HUES48 (cell line): ENCODE data around the gene IQSEC1.

Experiments used
- H3K27ac ChIP-seq: one replicate; pipeline ENCODE4 v1.7.0; 2013; ENCODE audit warnings: low read depth, low read length, inconsistent platforms
- H3K27me3 ChIP-seq: 2 replicates; pipeline ENCODE4 v1.6.1; 2013; ENCODE audit warnings: mild to moderate bottlenecking, low read length; ENCODE audit not compliant: control insufficient read depth, insufficient read depth
- H3K36me3 ChIP-seq: 2 replicates; pipeline ENCODE4 v1.6.1; 2013; ENCODE audit warnings: low read length; ENCODE audit not compliant: control insufficient read depth, insufficient read depth
- H3K4me1 ChIP-seq: 2 replicates; pipeline ENCODE4 v1.6.1; 2013; ENCODE audit warnings: mild to moderate bottlenecking, low read length; ENCODE audit not compliant: control insufficient read depth, insufficient read depth
- H3K4me3 ChIP-seq: 2 replicates; pipeline ENCODE4 v1.5.1; 2013; ENCODE audit warnings: mild to moderate bottlenecking, low read depth, low read length
- H3K9ac ChIP-seq: 2 replicates; pipeline ENCODE4 v1.6.1; 2013; ENCODE audit warnings: mild to moderate bottlenecking, low read depth, low read length, moderate library complexity
- H3K9me3 ChIP-seq: 2 replicates; pipeline ENCODE4 v1.6.1; 2013; ENCODE audit warnings: low read length; ENCODE audit not compliant: control insufficient read depth, insufficient read depth

IQSEC1 gene

GRCh38 chr3:13015286-13016082, 57.7 kb downstream of the IQSEC1 start:
- no peaks in the 10 kb centered on the region for H3K27me3 ChIP-seq
- H3K4me1 ChIP-seq: peaks cover 41% of the 10 kb centered on the region
- no peaks in the 10 kb centered on the region for H3K9me3 ChIP-seq
- no peak overlapping the region for H3K9ac ChIP-seq
- H3K36me3 ChIP-seq: no peaks in the 10 kb centered on the region
- no peak overlapping the region for H3K4me3 ChIP-seq
- H3K27ac ChIP-seq: no peak overlapping the region

GRCh38 chr3:13014755-13015285, 58.4 kb downstream of the IQSEC1 start:
- Histone ChIP-seq H3K9ac (no peak overlapping the region), H3K4me3 (no peak overlapping the region), H3K4me1 (peaks cover 40% of the 10 kb centered on the region), H3K9me3 (no peaks in the 10 kb centered on the region), H3K27ac (no peak overlapping the region), H3K27me3 (no peaks in the 10 kb centered on the region), H3K36me3 (no peaks in the 10 kb centered on the region)

- Histone ChIP-seq H3K27me3 (no peaks in the 10 kb centered on the region), H3K9me3 (no peaks in the 10 kb centered on the region), H3K9ac (no peak overlapping the region), H3K27ac (no peak overlapping the region), H3K4me3 (no peak overlapping the region), H3K4me1 (peaks cover 33% of the 10 kb centered on the region), H3K36me3 (no peaks in the 10 kb centered on the region)
These were observed 59.1 kb downstream of the IQSEC1 start for GRCh38 chr3:13013994-13014754.

- H3K4me3 ChIP-seq: no peak overlapping the region
- H3K9me3 ChIP-seq: no peaks in the 10 kb centered on the region
- H3K27ac ChIP-seq: no peak overlapping the region
- H3K27me3 ChIP-seq: no peaks in the 10 kb centered on the region
- no peak overlapping the region for H3K9ac ChIP-seq
- peaks cover 27% of the 10 kb centered on the region for H3K4me1 ChIP-seq
- no peaks in the 10 kb centered on the region for H3K36me3 ChIP-seq
These were observed 59.7 kb downstream of the IQSEC1 start for GRCh38 chr3:13013566-13013965.

- no peak overlapping the region for H3K9ac ChIP-seq
- H3K9me3 ChIP-seq: no peaks in the 10 kb centered on the region
- peaks cover 23% of the 10 kb centered on the region for H3K4me1 ChIP-seq
- H3K36me3 ChIP-seq: no peaks in the 10 kb centered on the region
- H3K27me3 ChIP-seq: no peaks in the 10 kb centered on the region
- H3K4me3 ChIP-seq: no peak overlapping the region
- H3K27ac ChIP-seq: no peak overlapping the region
These were observed 60.1 kb downstream of the IQSEC1 start for GRCh38 chr3:13013151-13013561.

- H3K4me3 ChIP-seq: no peak overlapping the region
- no peaks in the 10 kb centered on the region for H3K36me3 ChIP-seq
- H3K27me3 ChIP-seq: no peaks in the 10 kb centered on the region
- H3K9me3 ChIP-seq: no peaks in the 10 kb centered on the region
- no peak overlapping the region for H3K27ac ChIP-seq
- no peak overlapping the region for H3K9ac ChIP-seq
- peaks cover 14% of the 10 kb centered on the region for H3K4me1 ChIP-seq
These were observed 61.0 kb downstream of the IQSEC1 start for GRCh38 chr3:13012221-13012691.

- Histone ChIP-seq H3K27ac (no peak overlapping the region), H3K4me1 (peaks cover 14% of the 10 kb centered on the region), H3K36me3 (no peaks in the 10 kb centered on the region), H3K27me3 (no peaks in the 10 kb centered on the region), H3K4me3 (no peak overlapping the region), H3K9me3 (no peaks in the 10 kb centered on the region), H3K9ac (no peak overlapping the region)
These were observed 61.5 kb downstream of the IQSEC1 start for GRCh38 chr3:13011573-13012220.

GRCh38 chr3:13010780-13011572, 62.3 kb downstream of the IQSEC1 start:
- Histone ChIP-seq H3K36me3 (no peaks in the 10 kb centered on the region), H3K9ac (no peak overlapping the region), H3K4me1 (peaks cover 14% of the 10 kb centered on the region), H3K27me3 (no peaks in the 10 kb centered on the region), H3K4me3 (no peak overlapping the region), H3K27ac (no peak overlapping the region), H3K9me3 (no peaks in the 10 kb centered on the region)

GRCh38 chr3:13009946-13010315, 63.3 kb downstream of the IQSEC1 start:
- Histone ChIP-seq H3K9ac (no peak overlapping the region), H3K27me3 (no peaks in the 10 kb centered on the region), H3K9me3 (no peaks in the 10 kb centered on the region), H3K27ac (no peak overlapping the region), H3K4me3 (no peak overlapping the region), H3K36me3 (no peaks in the 10 kb centered on the region), H3K4me1 (peaks cover 14% of the 10 kb centered on the region)

- Histone ChIP-seq H3K36me3 (no peaks in the 10 kb centered on the region), H3K9ac (no peak overlapping the region), H3K27me3 (no peaks in the 10 kb centered on the region), H3K9me3 (no peaks in the 10 kb centered on the region), H3K27ac (no peak overlapping the region), H3K4me1 (peaks cover 16% of the 10 kb centered on the region), H3K4me3 (no peak overlapping the region)
These were observed 63.9 kb downstream of the IQSEC1 start for GRCh38 chr3:13009132-13009945.
